H9 (cell line): ENCODE results near the gene KAZALD1. TPM values are rescaled to one million over a fixed set of nuclear protein-coding genes. Genes with fewer than 3 reads are reported as not detected.

Experiments
- DNase-seq: peaks from one replicate; pipeline ENCODE4 v3.0.0-alpha.2; 2017
- H2AFZ ChIP-seq: one replicate; pipeline ENCODE4 v1.6.1; 2013; ENCODE audit warnings: mild to moderate bottlenecking, low read length, control low read depth, moderate library complexity
- H2AK5ac ChIP-seq: 2 replicates; pipeline ENCODE4 v1.6.1; 2013; ENCODE audit warnings: low read length, control low read depth, mixed read lengths; ENCODE audit not compliant: insufficient read length
- H2BK120ac ChIP-seq: one replicate; pipeline ENCODE4 v1.6.1; 2013; ENCODE audit warnings: low read depth, mild to moderate bottlenecking, low read length, control low read depth, inconsistent platforms; ENCODE audit not compliant: poor library complexity, severe bottlenecking
- H2BK12ac ChIP-seq: 2 replicates; pipeline ENCODE4 v1.6.1; 2013; ENCODE audit warnings: low read length, control low read depth, mixed read lengths, low read depth; ENCODE audit not compliant: insufficient read length
- H2BK15ac ChIP-seq: 2 replicates; pipeline ENCODE4 v1.6.1; 2013; ENCODE audit warnings: low read depth, low read length, control low read depth
- H2BK20ac ChIP-seq: one replicate; pipeline ENCODE4 v1.6.1; 2013; ENCODE audit warnings: low read depth, mild to moderate bottlenecking, low read length, control low read depth, inconsistent platforms; ENCODE audit not compliant: poor library complexity, severe bottlenecking
- H2BK5ac ChIP-seq: 2 replicates; pipeline ENCODE4 v1.6.1; 2013; ENCODE audit warnings: low read length, control low read depth, mixed read lengths; ENCODE audit not compliant: insufficient read length
- H3K14ac ChIP-seq: 2 replicates; pipeline ENCODE4 v1.6.1; 2013; ENCODE audit warnings: low read length, control low read depth; ENCODE audit not compliant: insufficient read depth
- H3K18ac ChIP-seq: 2 replicates; pipeline ENCODE4 v1.6.1; 2013; ENCODE audit warnings: low read depth, mild to moderate bottlenecking, mixed read lengths, low read length, control low read depth; ENCODE audit not compliant: insufficient read length
- H3K23ac ChIP-seq: 2 replicates; pipeline ENCODE4 v1.6.1; 2013; ENCODE audit warnings: low read length, control low read depth, mixed read lengths, low read depth; ENCODE audit not compliant: insufficient read length
- H3K23me2 ChIP-seq: 2 replicates; pipeline ENCODE4 v1.6.1; 2013; ENCODE audit warnings: low read depth, mild to moderate bottlenecking, mixed read lengths, low read length, control low read depth; ENCODE audit not compliant: insufficient read length, poor library complexity, severe bottlenecking
- H3K27ac ChIP-seq: 2 replicates; pipeline ENCODE4 v1.5.1; 2013; ENCODE audit warnings: low read length, control low read depth, mixed read lengths, low read depth; ENCODE audit not compliant: insufficient read length
- H3K27me3 ChIP-seq: 2 replicates; pipeline ENCODE4 v1.6.1; 2013; ENCODE audit warnings: low read length, control low read depth, inconsistent platforms; ENCODE audit not compliant: insufficient read depth
- H3K4ac ChIP-seq: 2 replicates; pipeline ENCODE4 v1.6.1; 2013; ENCODE audit warnings: low read depth, mild to moderate bottlenecking, control low read depth, inconsistent platforms, low read length, moderate library complexity
- H3K4me1 ChIP-seq: 2 replicates; pipeline ENCODE4 v1.6.1; 2013; ENCODE audit warnings: low read length, control low read depth, inconsistent platforms; ENCODE audit not compliant: insufficient read depth
- H3K4me2 ChIP-seq: 2 replicates; pipeline ENCODE4 v1.6.1; 2013; ENCODE audit warnings: low read length, control low read depth, mixed read lengths; ENCODE audit not compliant: insufficient read length, insufficient read depth
- H3K56ac ChIP-seq: 2 replicates; pipeline ENCODE4 v1.6.1; 2013; ENCODE audit warnings: low read depth, mild to moderate bottlenecking, mixed read lengths, low read length, control low read depth; ENCODE audit not compliant: insufficient read length
- H3K79me1 ChIP-seq: 2 replicates; pipeline ENCODE4 v1.6.1; 2013; ENCODE audit warnings: low read depth, mild to moderate bottlenecking, moderate library complexity, low read length, control low read depth, inconsistent platforms; ENCODE audit not compliant: insufficient read depth, poor library complexity, severe bottlenecking
- H3K79me2 ChIP-seq: 2 replicates; pipeline ENCODE4 v1.6.1; 2013; ENCODE audit warnings: low read length, control low read depth, inconsistent platforms; ENCODE audit not compliant: insufficient read depth
- H3K9ac ChIP-seq: 2 replicates; pipeline ENCODE4 v1.6.1; 2013; ENCODE audit warnings: low read length, control low read depth, mixed read lengths; ENCODE audit not compliant: insufficient read length; ENCODE audit errors: extremely low read depth
- H3K9me3 ChIP-seq: one replicate; pipeline ENCODE4 v1.6.1; 2013; ENCODE audit warnings: low read depth, low read length, inconsistent platforms; ENCODE audit not compliant: control insufficient read depth
- H3T11ph ChIP-seq: one replicate; pipeline ENCODE4 v1.6.1; 2013; ENCODE audit warnings: mild to moderate bottlenecking, low read length, control low read depth, inconsistent platforms
- H4K20me1 ChIP-seq: one replicate; pipeline ENCODE4 v1.6.1; 2013; ENCODE audit not compliant: control insufficient read depth, insufficient read length, insufficient read depth
- H4K5ac ChIP-seq: 2 replicates; pipeline ENCODE4 v1.6.1; 2013; ENCODE audit warnings: low read depth, mild to moderate bottlenecking, mixed read lengths, low read length, control low read depth; ENCODE audit not compliant: insufficient read length
- H4K8ac ChIP-seq: replicated peaks from 2 replicates; pipeline ENCODE4 v1.6.1; 2013; ENCODE audit warnings: low read length, control low read depth, mixed read lengths, low read depth; ENCODE audit not compliant: insufficient read length
- H4K91ac ChIP-seq: 2 replicates; pipeline ENCODE4 v1.6.1; 2013; ENCODE audit warnings: low read depth, mild to moderate bottlenecking, moderate library complexity, mixed read lengths, low read length, control low read depth; ENCODE audit not compliant: insufficient read length
- H3K27ac Mint-ChIP-seq, 3 experiments: 2 replicates in 2 of 3; 3 replicates in 1 of 3; pipeline ENCODE4 v1.8.0; 2020 to 2021; ENCODE audit warnings: mixed read lengths in 3 of 3, mild to moderate bottlenecking in 1 of 3, moderate library complexity in 1 of 3
- H3K27me3 Mint-ChIP-seq: 2 replicates; pipeline ENCODE4 v1.8.0; 2021; ENCODE audit warnings: low read depth, mild to moderate bottlenecking, moderate library complexity, mixed read lengths
- H3K36me3 Mint-ChIP-seq, 3 experiments: 2 replicates in 2 of 3; 3 replicates in 1 of 3; pipeline ENCODE4 v1.8.0; 2020 to 2021; ENCODE audit warnings: low read depth in 3 of 3, mixed read lengths in 3 of 3; ENCODE audit not compliant: insufficient read depth in 1 of 3
- H3K4me1 Mint-ChIP-seq, 2 experiments: 2 replicates each; pipeline ENCODE4 v1.8.0; 2020; ENCODE audit warnings: mixed read lengths in 2 of 2
- H3K4me3 Mint-ChIP-seq, 2 experiments: 2 replicates in 1 of 2; 3 replicates in 1 of 2; pipeline ENCODE4 v1.8.0; 2020 to 2021; ENCODE audit warnings: mild to moderate bottlenecking in 2 of 2, mixed read lengths in 2 of 2, moderate library complexity in 1 of 2
- H3K9me3 Mint-ChIP-seq, 2 experiments: 2 replicates in 1 of 2; 3 replicates in 1 of 2; pipeline ENCODE4 v1.8.0; 2020; ENCODE audit warnings: mild to moderate bottlenecking in 2 of 2, mixed read lengths in 2 of 2, moderate library complexity in 1 of 2
- CTCF ChIP-seq: fragments of 200-600 bp; sonication (generic); conservative IDR thresholded peaks from 3 replicates; pipeline ENCODE4 v1.8.0; 2021; ENCODE audit warnings: antibody characterized with exemption, mild to moderate bottlenecking
- WGBS: extraction: QIAGEN DNeasy Blood & Tissue Kit; methylation state at CpG from one replicate; pipeline ENCODE4 v1.1.7; 2013; ENCODE audit warnings: missing lambda C conversion rate, low lambda C conversion rate, mixed read lengths; ENCODE audit not compliant: insufficient read length; ENCODE audit errors: extremely low coverage; 5-methylcytosine and 5-hydroxymethylcytosine counted together
- total RNA-seq: library from RNA; stranded (reverse); gene quantifications from 2 replicates; pipeline ENCODE4 v1.2.1, GENCODE V29; 2021

The KAZALD1 gene
- total RNA-seq, 1 experiment from 2014 or later, result 2.9 TPM

GRCh38 chr10:101046332-101047238 is 15.2 kb upstream of the KAZALD1 start:
- no peak overlapping the region for H2BK20ac ChIP-seq
- H4K8ac ChIP-seq, result no peak overlapping the region
- H3K9me3 ChIP-seq, result no peaks in the 10 kb centered on the region
- H3K4me1 ChIP-seq, result peaks cover 7% of the 10 kb centered on the region; the same call in 1 of the 2 replicates
- H2AFZ ChIP-seq, result no peak overlapping the region
- H3K27me3 ChIP-seq, result peaks cover 55% of the 10 kb centered on the region
- H3K4me3 Mint-ChIP-seq, result peak overlapping the region; percentile 32 to 65
- H3K56ac ChIP-seq, result no peak overlapping the region
- peaks cover 0 to 3% of the 10 kb centered on the region in 2 experiments; a peak in 1 of 5 replicates for H3K9me3 Mint-ChIP-seq
- no peak overlapping the region for H2BK120ac ChIP-seq
- peaks cover 20% of the 10 kb centered on the region for H3K23me2 ChIP-seq
- H3K14ac ChIP-seq, result no peak overlapping the region
- H2BK12ac ChIP-seq, result no peak overlapping the region
- H3K27me3 Mint-ChIP-seq, result peaks cover 77% of the 10 kb centered on the region
- no peaks in the 10 kb centered on the region for H3K79me1 ChIP-seq
- no peak overlapping the region for H3K27ac ChIP-seq
- H3K27ac Mint-ChIP-seq, result no peak overlapping the region
- peak; percentile 65 for DNase-seq
- H3K23ac ChIP-seq, result no peak overlapping the region
- H3K4ac ChIP-seq, result no peak overlapping the region
- TF ChIP-seq CTCF, result no peak
- H3K9ac ChIP-seq, result no peak overlapping the region
- no peak overlapping the region for H2BK15ac ChIP-seq
- peak overlapping the region; percentile 54 for H3K18ac ChIP-seq
- no peak overlapping the region for H4K91ac ChIP-seq
- peak overlapping the region; percentile 63 for H3K4me2 ChIP-seq
- peaks cover 49 to 55% of the 10 kb centered on the region in 2 experiments for H3K4me1 Mint-ChIP-seq
- no peak overlapping the region for H2BK5ac ChIP-seq
- H2AK5ac ChIP-seq, result no peak overlapping the region
- H3K36me3 Mint-ChIP-seq, result peaks cover 0 to 3% (median 0%) of the 10 kb centered on the region in 3 experiments; a peak in 2 of 7 replicates
- H3T11ph ChIP-seq, result no peak overlapping the region
- no peaks in the 10 kb centered on the region for H3K79me2 ChIP-seq
- WGBS, result no CpG with 5 or more reads among the region's 25 CpGs
- H4K20me1 ChIP-seq, result peaks cover 5% of the 10 kb centered on the region
- H4K5ac ChIP-seq, result no peak overlapping the region
